ENCODE data around the gene DNAJC1.

DNA sequence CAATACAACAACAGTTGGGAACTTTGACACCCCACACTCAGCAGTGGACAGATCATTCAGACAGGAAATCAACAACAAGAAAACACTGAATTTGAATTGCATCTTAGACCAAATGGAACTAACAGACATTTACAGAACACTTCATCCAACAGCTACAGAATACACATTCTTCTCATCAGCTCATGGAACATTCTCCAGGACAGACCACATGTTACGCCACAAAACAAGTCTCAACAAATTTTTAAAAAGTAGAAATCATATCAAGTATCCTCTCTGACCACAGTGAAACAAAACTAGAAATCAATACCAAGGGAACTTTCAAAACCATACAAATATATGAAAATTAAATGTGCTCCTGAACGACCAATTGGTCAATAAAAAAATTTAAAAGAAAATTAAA, 212.3 kb downstream of the DNAJC1 start:
- TF ChIP-seq, protein P1, sequence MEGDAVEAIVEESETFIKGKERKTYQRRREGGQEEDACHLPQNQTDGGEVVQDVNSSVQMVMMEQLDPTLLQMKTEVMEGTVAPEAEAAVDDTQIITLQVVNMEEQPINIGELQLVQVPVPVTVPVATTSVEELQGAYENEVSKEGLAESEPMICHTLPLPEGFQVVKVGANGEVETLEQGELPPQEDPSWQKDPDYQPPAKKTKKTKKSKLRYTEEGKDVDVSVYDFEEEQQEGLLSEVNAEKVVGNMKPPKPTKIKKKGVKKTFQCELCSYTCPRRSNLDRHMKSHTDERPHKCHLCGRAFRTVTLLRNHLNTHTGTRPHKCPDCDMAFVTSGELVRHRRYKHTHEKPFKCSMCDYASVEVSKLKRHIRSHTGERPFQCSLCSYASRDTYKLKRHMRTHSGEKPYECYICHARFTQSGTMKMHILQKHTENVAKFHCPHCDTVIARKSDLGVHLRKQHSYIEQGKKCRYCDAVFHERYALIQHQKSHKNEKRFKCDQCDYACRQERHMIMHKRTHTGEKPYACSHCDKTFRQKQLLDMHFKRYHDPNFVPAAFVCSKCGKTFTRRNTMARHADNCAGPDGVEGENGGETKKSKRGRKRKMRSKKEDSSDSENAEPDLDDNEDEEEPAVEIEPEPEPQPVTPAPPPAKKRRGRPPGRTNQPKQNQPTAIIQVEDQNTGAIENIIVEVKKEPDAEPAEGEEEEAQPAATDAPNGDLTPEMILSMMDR (IDR thresholded peaks at IDR 0.05), result no peak
- TF ChIP-seq POLR2AphosphoS5 (IDR thresholded peaks at IDR 0.05) (no peak), POLR2A (IDR thresholded peaks at IDR 0.05) (no peak)

Measured in sigmoid colon (tissue), 4 donors.